ENCODE measurements around the gene B4GALT1.

GRCh38 chr9:33198165-33198564 lies 31.0 kb upstream of the B4GALT1 start:
- no peak for TF ChIP-seq CTCF (IDR thresholded peaks at IDR 0.05)
- no peak for TF ChIP-seq POLR2A (IDR thresholded peaks at IDR 0.05)

Measured in transverse colon (tissue), 3 donors.